Upper lobe of left lung (tissue), 6 donors: ENCODE measurements around the gene WIPI1. TPM values are rescaled to one million over a fixed set of nuclear protein-coding genes. Genes with fewer than 3 reads are reported as not detected.

Source experiments
- ATAC-seq, 2 donors: fragments of 200-7000 bp; cut with Tn5 transposase; one replicate each; pipeline ENCODE4 v1.9.1; 2022; ENCODE audit warnings: mild to moderate bottlenecking in 2 of 2, moderate library complexity in 2 of 2; ENCODE audit not compliant: low FRiP score in 2 of 2
- DNase-seq, 2 donors: peaks; one replicate each; pipeline ENCODE4 v3.0.0-alpha.2; 2019 to 2020
- H3K27ac ChIP-seq, 4 donors: fragments of 200-600 bp; sonication (generic); one replicate each; pipeline ENCODE4 v1.5.1; 2016 to 2019
- H3K27me3 ChIP-seq, 4 donors: fragments of 200-600 bp; sonication (generic); one replicate each; pipeline ENCODE4 v1.5.1; 2017 to 2019
- H3K36me3 ChIP-seq, 4 donors: fragments of 200-600 bp; sonication (generic); one replicate each; pipeline ENCODE4 v1.5.1; 2016 to 2019
- H3K4me1 ChIP-seq, 4 donors: fragments of 200-600 bp; sonication (generic); one replicate each; pipeline ENCODE4 v1.5.1; 2018 to 2019
- H3K4me3 ChIP-seq, 4 donors: fragments of 200-600 bp; sonication (generic); one replicate each; pipeline ENCODE4 v1.5.1; 2017 to 2019; ENCODE audit warnings: mild to moderate bottlenecking in 2 of 4, moderate library complexity in 1 of 4
- H3K9me3 ChIP-seq, 4 donors: fragments of 200-600 bp; sonication (generic); one replicate each; pipeline ENCODE4 v1.5.1; 2018 to 2019
- EP300 ChIP-seq, 4 donors: sonication (generic); formaldehyde crosslinking; IDR thresholded peaks; one replicate each; pipeline ENCODE4 v1.5.1; 2017; ENCODE audit warnings: antibody characterized with exemption in 4 of 4, control low read depth in 2 of 4
- POLR2A ChIP-seq, 4 donors: fragments of 450-650 bp; IDR thresholded peaks; one replicate each; pipeline ENCODE4 v1.5.1; 2016 to 2017; ENCODE audit warnings: antibody characterized with exemption in 4 of 4, mild to moderate bottlenecking in 2 of 4
- POLR2AphosphoS5 ChIP-seq, 2 donors: sonication (generic); formaldehyde crosslinking; IDR thresholded peaks; one replicate each; pipeline ENCODE4 v1.5.1; 2017; ENCODE audit warnings: antibody characterized with exemption in 2 of 2
- WGBS, 2 donors: methylation state at CpG; one replicate each; pipeline ENCODE4 v1.1.5; 2017 to 2018; 5-methylcytosine and 5-hydroxymethylcytosine counted together
- total RNA-seq, 6 donors: library from RNA; depleted of rRNA in 4 of 6; stranded (reverse); fragments of >200 nt in 4 of 6; gene quantifications; one replicate each; pipeline versions ENCODE4 v1.1.0 to v1.2.1, GENCODE V29; 2016 to 2021
- TF ChIP-seq, protein P1 (sequence below), 6 experiments: fragments of 450-650 bp in 4 of 6; fragments of 200-600 bp in 2 of 6; sonication (generic) in 2 of 6; IDR thresholded peaks; one replicate each; pipeline ENCODE4 v1.5.1; 2016 to 2019; ENCODE audit warnings: antibody characterized with exemption in 6 of 6
- donor health status: DM: no; HTN: no; CAD: no; lungs with moderate emphysema.
- donor health status: DM: no; HTN: yes; CAD: no; lungs with severe emphysema.

Gene WIPI1
- total RNA-seq, 6 donors from 2014 or later = 34.7 to 151 (median 44.4) TPM

DNA sequence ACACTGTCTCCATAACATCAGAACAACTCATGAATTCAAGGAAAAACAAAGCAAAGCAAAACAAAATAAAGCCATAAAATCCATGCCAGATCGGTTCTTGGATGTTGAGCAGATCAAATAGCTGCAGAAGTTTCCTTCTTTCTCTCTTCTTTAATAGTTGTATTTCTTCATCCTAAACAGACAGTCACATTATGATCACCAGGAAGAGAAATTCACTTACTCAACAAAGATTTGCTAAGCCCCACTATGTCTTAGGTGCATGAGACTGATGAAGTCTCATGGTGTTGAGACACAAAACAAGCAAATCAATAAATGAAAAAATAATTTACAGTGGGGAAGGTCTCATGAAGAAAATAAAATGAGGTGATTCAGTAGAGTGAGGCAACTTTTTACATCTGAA is 72.8 kb downstream of the WIPI1 start:
- H3K9me3 ChIP-seq = no peaks in the 10 kb centered on the region
- TF ChIP-seq EP300 (IDR thresholded peaks at IDR 0.05) (no peak), POLR2A (IDR thresholded peaks at IDR 0.05) (no peak), POLR2AphosphoS5 (IDR thresholded peaks at IDR 0.05) (no peak)
- TF ChIP-seq, protein P1, sequence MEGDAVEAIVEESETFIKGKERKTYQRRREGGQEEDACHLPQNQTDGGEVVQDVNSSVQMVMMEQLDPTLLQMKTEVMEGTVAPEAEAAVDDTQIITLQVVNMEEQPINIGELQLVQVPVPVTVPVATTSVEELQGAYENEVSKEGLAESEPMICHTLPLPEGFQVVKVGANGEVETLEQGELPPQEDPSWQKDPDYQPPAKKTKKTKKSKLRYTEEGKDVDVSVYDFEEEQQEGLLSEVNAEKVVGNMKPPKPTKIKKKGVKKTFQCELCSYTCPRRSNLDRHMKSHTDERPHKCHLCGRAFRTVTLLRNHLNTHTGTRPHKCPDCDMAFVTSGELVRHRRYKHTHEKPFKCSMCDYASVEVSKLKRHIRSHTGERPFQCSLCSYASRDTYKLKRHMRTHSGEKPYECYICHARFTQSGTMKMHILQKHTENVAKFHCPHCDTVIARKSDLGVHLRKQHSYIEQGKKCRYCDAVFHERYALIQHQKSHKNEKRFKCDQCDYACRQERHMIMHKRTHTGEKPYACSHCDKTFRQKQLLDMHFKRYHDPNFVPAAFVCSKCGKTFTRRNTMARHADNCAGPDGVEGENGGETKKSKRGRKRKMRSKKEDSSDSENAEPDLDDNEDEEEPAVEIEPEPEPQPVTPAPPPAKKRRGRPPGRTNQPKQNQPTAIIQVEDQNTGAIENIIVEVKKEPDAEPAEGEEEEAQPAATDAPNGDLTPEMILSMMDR (IDR thresholded peaks at IDR 0.05) = no peak
- no peaks in the 10 kb centered on the region for H3K36me3 ChIP-seq
- WGBS, 2 donors = 50 to 53% methylated on average over 1 of the region's 1 CpG
- peaks cover 14 to 26% (median 18%) of the 10 kb centered on the region in 4 donors for H3K4me1 ChIP-seq
- no peak for DNase-seq
- no peaks in the 10 kb centered on the region for H3K27me3 ChIP-seq
- peak overlapping the region; percentile 62 to 77 (median 76) for H3K27ac ChIP-seq
- no peak overlapping the region for H3K4me3 ChIP-seq
- peak in 1 of 2 donors; percentile 24 for ATAC-seq

DNA sequence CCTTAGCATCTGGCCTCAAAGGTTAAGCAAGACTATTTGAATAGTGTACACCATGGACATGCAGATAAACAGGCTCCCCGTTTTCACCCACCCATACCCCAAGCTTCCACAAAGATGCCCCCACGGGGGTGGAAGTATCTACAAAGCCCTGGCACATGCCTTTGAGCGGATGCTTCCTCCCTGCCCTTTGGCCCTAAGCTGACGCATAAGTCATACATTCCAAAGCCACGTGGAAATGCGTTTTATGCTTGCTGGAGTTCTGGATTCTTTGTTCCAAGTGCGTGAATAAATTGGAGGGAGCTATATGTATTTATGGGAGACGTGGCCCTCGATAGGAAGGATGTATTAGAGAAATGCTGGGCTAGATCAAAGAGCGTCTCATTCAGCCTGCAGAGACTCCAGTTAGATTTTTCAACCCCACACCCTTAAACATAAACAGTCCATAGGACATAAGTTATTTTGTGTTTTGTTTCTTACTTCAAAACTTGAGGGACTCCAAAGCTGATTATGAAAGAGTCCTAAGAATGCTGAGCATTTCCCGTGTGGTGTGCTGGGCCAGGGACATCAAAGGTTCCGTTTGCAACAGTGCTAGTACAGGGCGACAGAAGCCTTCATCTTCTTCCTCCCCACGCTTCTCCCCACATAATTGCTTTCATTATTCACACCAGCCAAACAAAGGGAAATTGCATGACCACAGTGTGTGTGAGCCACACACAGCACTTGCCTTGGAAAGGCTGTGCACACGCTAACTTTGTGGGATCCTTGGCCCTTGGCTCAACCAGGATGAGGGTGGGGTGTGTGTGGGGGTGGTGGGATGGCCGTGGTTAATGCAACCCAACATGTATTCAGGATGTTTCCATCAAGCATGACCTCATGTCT is 73.6 kb downstream of the WIPI1 start:
- H3K4me3 ChIP-seq = no peak overlapping the region
- H3K27ac ChIP-seq = peak overlapping the region; percentile 62 to 77 (median 76)
- H3K4me1 ChIP-seq = peaks cover 22 to 34% (median 24%) of the 10 kb centered on the region in 4 donors
- H3K9me3 ChIP-seq = no peaks in the 10 kb centered on the region
- ATAC-seq (peak; percentile 62 to 84), DNase-seq (peak in 1 of 2 donors; percentile 46)
- H3K36me3 ChIP-seq = no peaks in the 10 kb centered on the region
- no peaks in the 10 kb centered on the region for H3K27me3 ChIP-seq
- TF ChIP-seq POLR2AphosphoS5 (IDR thresholded peaks at IDR 0.05) = peak; percentile 38 to 40
- TF ChIP-seq, protein P1 (IDR thresholded peaks at IDR 0.05) = no peak
- peak in 2 of 4 donors; percentile 53 to 54 for TF ChIP-seq EP300 (IDR thresholded peaks at IDR 0.05)
- peak in 1 of 4 donors; percentile 41 for TF ChIP-seq POLR2A (IDR thresholded peaks at IDR 0.05)
- 28 to 41% methylated on average over 12 to 16 of the region's 16 CpGs for WGBS, 2 donors

DNA sequence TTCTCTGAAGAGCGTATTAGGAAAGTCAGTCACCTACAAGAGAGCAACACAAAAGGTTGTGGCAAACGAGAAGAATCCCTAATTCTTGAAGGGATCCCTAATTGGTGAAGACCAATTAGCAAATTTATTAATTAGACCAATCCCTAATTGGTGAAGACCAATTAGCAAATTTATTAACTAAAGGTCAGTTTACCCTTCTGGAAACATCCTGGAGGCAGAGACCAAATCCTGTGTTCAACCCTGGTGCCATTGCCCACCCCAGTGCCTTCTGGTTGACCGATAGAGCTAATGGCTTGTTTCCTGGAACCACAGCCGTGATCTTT is 74.2 kb downstream of the WIPI1 start:
- DNase-seq (no peak), ATAC-seq (no peak)
- Histone ChIP-seq H3K27ac (peak overlapping the region; percentile 62 to 77 (median 76)), H3K36me3 (no peaks in the 10 kb centered on the region), H3K9me3 (no peaks in the 10 kb centered on the region), H3K27me3 (no peaks in the 10 kb centered on the region), H3K4me1 (peaks cover 28 to 38% (median 29%) of the 10 kb centered on the region in 4 donors), H3K4me3 (no peak overlapping the region)
- TF ChIP-seq POLR2A (IDR thresholded peaks at IDR 0.05) (no peak), EP300 (IDR thresholded peaks at IDR 0.05) (no peak), POLR2AphosphoS5 (IDR thresholded peaks at IDR 0.05) (no peak)
- TF ChIP-seq, protein P1 (IDR thresholded peaks at IDR 0.05) = no peak
- 62 to 66% methylated on average over 4 of the region's 4 CpGs for WGBS, 2 donors

DNA sequence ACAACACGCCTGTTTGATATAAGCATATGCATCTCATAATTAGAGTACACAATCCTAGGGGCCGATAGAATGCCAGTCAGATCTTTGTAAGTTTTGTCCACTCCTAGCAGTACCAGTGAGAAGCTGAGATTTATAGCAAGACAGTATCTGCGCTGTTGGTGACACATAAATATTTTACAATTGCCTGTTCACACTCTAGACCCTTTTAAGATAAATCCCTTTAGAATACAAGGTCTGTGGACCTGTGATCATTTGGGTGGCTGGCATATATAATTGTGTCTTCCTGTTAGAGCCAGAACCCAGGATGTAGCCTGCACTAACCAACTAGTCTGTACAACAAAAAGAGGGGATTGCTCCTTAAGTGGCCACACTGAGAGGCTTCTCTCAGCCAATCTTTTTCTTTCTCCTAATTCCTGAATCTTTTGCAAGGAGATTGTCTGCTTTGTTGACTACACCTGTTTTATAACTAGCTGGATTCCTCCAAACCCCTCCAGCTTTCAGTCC is 74.7 kb downstream of the WIPI1 start:
- Histone ChIP-seq H3K27me3 (no peaks in the 10 kb centered on the region), H3K9me3 (no peaks in the 10 kb centered on the region), H3K4me1 (peaks cover 32 to 43% (median 34%) of the 10 kb centered on the region in 4 donors), H3K36me3 (no peaks in the 10 kb centered on the region), H3K27ac (peak overlapping the region; percentile 62 to 77 (median 76)), H3K4me3 (no peak overlapping the region)
- ATAC-seq (no peak), DNase-seq (no peak)
- 92 to 96% methylated on average over 3 of the region's 3 CpGs for WGBS, 2 donors
- no peak for TF ChIP-seq POLR2AphosphoS5 (IDR thresholded peaks at IDR 0.05)
- no peak for TF ChIP-seq EP300 (IDR thresholded peaks at IDR 0.05)
- TF ChIP-seq POLR2A (IDR thresholded peaks at IDR 0.05) = no peak
- TF ChIP-seq, protein P1 (IDR thresholded peaks at IDR 0.05) = no peak
